Activated CD4-positive, CD25-positive, alpha-beta regulatory T cell treated with anti-CD3 and anti-CD28 coated beads, Interleukin-2, amount 50 U/mL, for 16 hours (primary cell): ENCODE data around the gene SPATA2L.
A peak's percentile ranks its signal among the peaks of the same experiment; 100 is the strongest.

ENCODE experiments used
- DNase-seq: peaks from one replicate; pipeline ENCODE4 v3.0.0-alpha.2; 2020; ENCODE audit warnings: low read depth, low spot score

The SPATA2L gene

GRCh38 chr16:89729293-89729692 is 27.8 kb upstream of the SPATA2L start:
- no peak for DNase-seq

GRCh38 chr16:89727406-89728120 is 26.1 kb upstream of the SPATA2L start:
- DNase-seq = no peak

- peak; percentile 48 for DNase-seq
Measured at GRCh38 chr16:89723279-89724250, 22.1 kb upstream of the SPATA2L start.

- peak; percentile 33 for DNase-seq
Measured at GRCh38 chr16:89722392-89723278, 21.1 kb upstream of the SPATA2L start.

- peak; percentile 79 for DNase-seq
Measured at GRCh38 chr16:89721546-89722391, 20.3 kb upstream of the SPATA2L start.

GRCh38 chr16:89720813-89721545 is 19.5 kb upstream of the SPATA2L start, which contains the start of the genes VPS9D1 and ZNF276:
TSS of gene VPS9D1 (minus strand) at chr16:89720898. CDS start at chr16:89720861, 37 bp downstream.
TSS of gene ZNF276 (plus strand) at chr16:89721537. CDS start at chr16:89721641, 104 bp downstream.
- DNase-seq = peak; percentile 69

GRCh38 chr16:89720551-89720812 is 19.0 kb upstream of the SPATA2L start:
- DNase-seq = no peak

- no peak for DNase-seq
Measured at GRCh38 chr16:89717688-89718505, 16.4 kb upstream of the SPATA2L start.

GRCh38 chr16:89716916-89717687 is 15.6 kb upstream of the SPATA2L start:
- no peak for DNase-seq

GRCh38 chr16:89716493-89716892 is 15.0 kb upstream of the SPATA2L start:
- DNase-seq = no peak

- DNase-seq = no peak
Measured at GRCh38 chr16:89712274-89712781, 10.8 kb upstream of the SPATA2L start.

- DNase-seq = peak; percentile 35
Measured at GRCh38 chr16:89711601-89712273, 10.2 kb upstream of the SPATA2L start.

GRCh38 chr16:89710709-89711564 is 9.4 kb upstream of the SPATA2L start:
- no peak for DNase-seq

GRCh38 chr16:89709716-89710432 is 8.4 kb upstream of the SPATA2L start:
- no peak for DNase-seq

GRCh38 chr16:89709166-89709565 is 7.7 kb upstream of the SPATA2L start:
- no peak for DNase-seq

- no peak for DNase-seq
Measured at GRCh38 chr16:89708481-89708931, 7.0 kb upstream of the SPATA2L start.
